A673 (cell line): ENCODE measurements around the gene TCEA3. TPM values are rescaled to one million over a fixed set of nuclear protein-coding genes. Genes with fewer than 3 reads are reported as not detected.

Source experiments
- BruUV-seq: library from RNA; stranded (reverse); fragments of 400-500 nt; replicated peaks from 2 replicates; lab custom pipeline; 2021; lab: Mats Ljungman, UMichigan
- CTCF ChIA-PET: fragments of 300-600 bp; sonication (Branson Sonifier 250); formaldehyde crosslinking; loops from one replicate; lab custom pipeline; 2022; ENCODE audit warnings: antibody characterized with exemption; lab: Charles Lee
- POLR2A ChIA-PET: fragments of 300-600 bp; sonication (Branson Sonifier 250); formaldehyde crosslinking; loops from one replicate; lab custom pipeline; 2022; ENCODE audit warnings: antibody characterized with exemption; ENCODE audit not compliant: low non-redundant PET; lab: Charles Lee
- DNase-seq: peaks from one replicate; pipeline ENCODE4 v3.0.0-alpha.2; 2015; ENCODE audit warnings: low spot score
- H3K27ac ChIP-seq: fragments of 200-600 bp; sonication (generic); 2 replicates; pipeline ENCODE4 v1.5.1; 2016; ENCODE audit warnings: mixed run types, low read depth, mild to moderate bottlenecking, mixed read lengths, antibody characterized with exemption, low read length; ENCODE audit not compliant: poor library complexity, severe bottlenecking
- H3K27me3 ChIP-seq: fragments of 200-600 bp; sonication (generic); replicated peaks from 2 replicates; pipeline ENCODE4 v1.6.1; 2017; ENCODE audit warnings: mixed run types, low read depth, mild to moderate bottlenecking, mixed read lengths, antibody characterized with exemption, low read length; ENCODE audit not compliant: insufficient read depth, poor library complexity
- H3K36me3 ChIP-seq: fragments of 200-600 bp; sonication (generic); 2 replicates; pipeline ENCODE4 v1.6.1; 2016; ENCODE audit warnings: mixed run types, mild to moderate bottlenecking, mixed read lengths, antibody characterized with exemption, low read length; ENCODE audit not compliant: insufficient read depth, poor library complexity, severe bottlenecking
- H3K4me1 ChIP-seq: fragments of 200-600 bp; sonication (generic); 2 replicates; pipeline ENCODE4 v1.6.1; 2017; ENCODE audit warnings: mixed run types, mild to moderate bottlenecking, mixed read lengths, antibody characterized with exemption, low read length; ENCODE audit not compliant: insufficient read depth, poor library complexity, severe bottlenecking
- H3K4me3 ChIP-seq: fragments of 200-600 bp; sonication (generic); 2 replicates; pipeline ENCODE4 v1.5.1; 2016; ENCODE audit warnings: low read depth, mixed run types, mild to moderate bottlenecking, mixed read lengths, low read length; ENCODE audit not compliant: poor library complexity, severe bottlenecking
- H3K9me3 ChIP-seq: fragments of 200-600 bp; sonication (generic); 2 replicates; pipeline ENCODE4 v1.6.1; 2016; ENCODE audit warnings: mixed run types, low read depth, mild to moderate bottlenecking, mixed read lengths, antibody characterized with exemption, low read length; ENCODE audit not compliant: poor library complexity, severe bottlenecking
- EZH2 ChIP-seq: fragments of 200-600 bp; sonication (generic); IDR thresholded peaks from 2 replicates; pipeline ENCODE4 v1.6.1; 2017; ENCODE audit warnings: borderline replicate concordance, low read depth, mild to moderate bottlenecking, mixed read lengths, antibody characterized with exemption, low read length; ENCODE audit not compliant: poor library complexity, severe bottlenecking
- intact Hi-C: fragments of 100-400 bp; cut with micrococcal nuclease; formaldehyde crosslinking; loops from one replicate; pipeline ENCODE4 v1.10.0; 2022; ENCODE audit not compliant: unreplicated experiment
- total RNA-seq: library from RNA; stranded (reverse); gene quantifications from 2 replicates; pipeline ENCODE4 v1.2.3, GENCODE V29; 2021
- TF ChIP-seq, protein P1 (sequence below): fragments of 300-800, 200-600 bp; sonication (generic); conservative IDR thresholded peaks from 2 replicates; pipeline ENCODE4 v1.5.1; 2017; ENCODE audit warnings: low read depth, mild to moderate bottlenecking, antibody characterized with exemption, low read length, moderate library complexity, mixed read lengths

The TCEA3 gene
- total RNA-seq, 1 experiment from 2014 or later: 0.99 TPM

DNA sequence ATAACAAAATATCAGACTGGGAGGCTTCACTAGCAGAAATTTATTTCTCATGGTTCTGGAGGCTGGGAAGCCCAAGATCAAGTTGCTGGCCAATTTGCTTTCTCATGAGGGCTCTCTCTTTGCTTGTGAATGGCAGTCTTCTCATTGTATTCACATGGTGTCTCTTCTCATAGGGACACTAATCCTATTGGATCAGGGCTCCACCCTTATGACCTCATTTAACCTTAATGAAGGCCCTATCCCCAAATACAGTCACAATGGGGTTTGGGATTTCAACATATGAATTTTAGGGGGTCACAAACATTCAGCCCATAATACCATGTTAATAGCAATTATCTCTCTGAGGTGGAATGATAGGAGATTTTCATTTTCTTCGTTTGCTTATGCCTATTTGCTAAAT, 25.3 kb downstream of the TCEA3 start:
- Histone ChIP-seq H3K4me3 (no peak overlapping the region), H3K4me1 (peaks cover 32% of the 10 kb centered on the region), H3K9me3 (no peaks in the 10 kb centered on the region), H3K27me3 (no peaks in the 10 kb centered on the region), H3K36me3 (no peaks in the 10 kb centered on the region), H3K27ac (no peak overlapping the region)
- intact Hi-C loops: no loop called here
- TF ChIP-seq, protein P1, sequence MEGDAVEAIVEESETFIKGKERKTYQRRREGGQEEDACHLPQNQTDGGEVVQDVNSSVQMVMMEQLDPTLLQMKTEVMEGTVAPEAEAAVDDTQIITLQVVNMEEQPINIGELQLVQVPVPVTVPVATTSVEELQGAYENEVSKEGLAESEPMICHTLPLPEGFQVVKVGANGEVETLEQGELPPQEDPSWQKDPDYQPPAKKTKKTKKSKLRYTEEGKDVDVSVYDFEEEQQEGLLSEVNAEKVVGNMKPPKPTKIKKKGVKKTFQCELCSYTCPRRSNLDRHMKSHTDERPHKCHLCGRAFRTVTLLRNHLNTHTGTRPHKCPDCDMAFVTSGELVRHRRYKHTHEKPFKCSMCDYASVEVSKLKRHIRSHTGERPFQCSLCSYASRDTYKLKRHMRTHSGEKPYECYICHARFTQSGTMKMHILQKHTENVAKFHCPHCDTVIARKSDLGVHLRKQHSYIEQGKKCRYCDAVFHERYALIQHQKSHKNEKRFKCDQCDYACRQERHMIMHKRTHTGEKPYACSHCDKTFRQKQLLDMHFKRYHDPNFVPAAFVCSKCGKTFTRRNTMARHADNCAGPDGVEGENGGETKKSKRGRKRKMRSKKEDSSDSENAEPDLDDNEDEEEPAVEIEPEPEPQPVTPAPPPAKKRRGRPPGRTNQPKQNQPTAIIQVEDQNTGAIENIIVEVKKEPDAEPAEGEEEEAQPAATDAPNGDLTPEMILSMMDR: no peak
- no peak for DNase-seq
- BruUV-seq: no TSS peak
- CTCF ChIA-PET: no interaction called here
- POLR2A ChIA-PET: no interaction called here

DNA sequence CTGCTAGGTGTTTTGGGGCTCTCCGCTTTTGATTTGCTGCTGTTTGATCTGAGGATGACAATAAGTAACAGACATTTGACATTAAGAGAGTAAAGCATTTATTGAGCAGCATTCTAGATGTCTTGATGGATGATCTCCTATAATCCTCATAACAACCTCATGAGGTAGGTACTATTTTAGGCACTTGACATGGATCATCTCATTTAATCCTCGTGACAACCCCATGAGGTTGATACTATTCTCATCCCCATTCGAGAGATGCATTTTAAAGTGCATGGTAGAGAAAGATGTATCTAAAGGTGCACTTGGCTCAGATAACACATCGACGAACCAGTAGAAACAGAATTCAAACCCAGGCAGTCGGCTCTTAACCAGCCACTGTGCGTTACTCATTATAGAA, 26.6 kb downstream of the TCEA3 start:
- Histone ChIP-seq H3K36me3 (no peaks in the 10 kb centered on the region), H3K4me1 (peaks cover 19% of the 10 kb centered on the region), H3K4me3 (no peak overlapping the region), H3K9me3 (no peaks in the 10 kb centered on the region), H3K27ac (no peak overlapping the region), H3K27me3 (no peaks in the 10 kb centered on the region)
- POLR2A ChIA-PET: no interaction called here
- intact Hi-C loops: no loop called here
- TF ChIP-seq EZH2: no peak
- TF ChIP-seq, protein P1: no peak
- no TSS peak for BruUV-seq
- DNase-seq: no peak
- CTCF ChIA-PET: no interaction called here

DNA sequence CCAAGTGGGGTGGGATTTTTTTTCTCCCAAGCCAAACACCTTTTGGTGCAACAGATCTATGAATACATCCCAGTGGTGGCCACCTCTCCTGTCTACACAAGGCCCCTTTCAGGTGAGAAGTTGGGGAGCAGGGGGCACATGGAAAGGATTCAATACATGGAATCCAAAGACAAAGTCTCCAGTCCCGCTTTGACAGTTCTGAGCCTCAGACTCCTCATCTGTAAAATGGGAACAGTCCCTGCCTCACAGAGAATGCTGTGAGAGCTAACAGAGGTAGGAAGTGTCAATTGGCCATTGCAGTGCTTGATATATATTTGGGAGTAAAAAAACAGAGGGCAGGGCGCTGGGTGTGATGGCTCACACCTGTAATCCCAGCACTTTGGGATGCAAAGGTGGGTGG, 28.2 kb downstream of the TCEA3 start:
- intact Hi-C loops: no loop called here
- TF ChIP-seq EZH2: no peak
- TF ChIP-seq, protein P1: no peak
- Histone ChIP-seq H3K36me3 (no peaks in the 10 kb centered on the region), H3K27ac (no peak overlapping the region), H3K4me3 (no peak overlapping the region), H3K4me1 (peaks cover 16% of the 10 kb centered on the region), H3K9me3 (no peaks in the 10 kb centered on the region), H3K27me3 (no peaks in the 10 kb centered on the region)
- ChIA-PET CTCF (no interaction called here), POLR2A (no interaction called here)
- BruUV-seq: no TSS peak
- no peak for DNase-seq
